GM23338 (cell line): ENCODE results near the gene KIFC3. TPM values are rescaled to one million over a fixed set of nuclear protein-coding genes. Genes with fewer than 3 reads are reported as not detected.

Experiments used
- ATAC-seq: fragments of 200-7000 bp; cut with Tn5 transposase; 3 replicates; pipeline ENCODE4 v1.9.1; 2020
- DNase-seq: peaks from one replicate; pipeline ENCODE4 v3.0.0-alpha.2; 2015; ENCODE audit warnings: low spot score
- H2AFZ ChIP-seq: fragments of 200-600 bp; sonication (generic); 2 replicates; pipeline ENCODE4 v1.8.0; 2016; ENCODE audit warnings: antibody characterized with exemption, mild to moderate bottlenecking, moderate library complexity
- H3F3A ChIP-seq: fragments of 200-600 bp; sonication (generic); replicated peaks from 2 replicates; pipeline ENCODE4 v1.8.0; 2017; ENCODE audit warnings: antibody characterized with exemption, mixed run types, low read depth
- H3K27ac ChIP-seq: fragments of 200-600 bp; sonication (generic); 2 replicates; pipeline ENCODE4 v1.6.1; 2016; ENCODE audit warnings: low read depth
- H3K27me3 ChIP-seq: fragments of 200-600 bp; sonication (generic); 2 replicates; pipeline ENCODE4 v1.8.0; 2016; ENCODE audit warnings: mild to moderate bottlenecking, mixed run types, moderate library complexity; ENCODE audit not compliant: insufficient read depth
- H3K36me3 ChIP-seq: fragments of 200-600 bp; sonication (generic); 2 replicates; pipeline ENCODE4 v1.8.0; 2016; ENCODE audit warnings: mild to moderate bottlenecking; ENCODE audit not compliant: insufficient read depth
- H3K4me1 ChIP-seq: fragments of 200-600 bp; sonication (generic); 2 replicates; pipeline ENCODE4 v1.8.0; 2016; ENCODE audit warnings: mild to moderate bottlenecking, moderate library complexity; ENCODE audit not compliant: insufficient read depth
- H3K4me2 ChIP-seq: fragments of 200-600 bp; sonication (generic); 2 replicates; pipeline ENCODE4 v1.7.1; 2017; ENCODE audit warnings: mixed run types
- H3K4me3 ChIP-seq: fragments of 200-600 bp; sonication (generic); 2 replicates; pipeline ENCODE4 v1.6.1; 2016; ENCODE audit warnings: mixed run types
- H3K79me2 ChIP-seq: fragments of 200-600 bp; sonication (generic); replicated peaks from 2 replicates; pipeline ENCODE4 v1.8.0; 2017; ENCODE audit warnings: mild to moderate bottlenecking; ENCODE audit not compliant: insufficient read depth
- H3K9me2 ChIP-seq: fragments of 200-600 bp; sonication (generic); 2 replicates; pipeline ENCODE4 v1.8.0; 2017; ENCODE audit not compliant: insufficient read depth
- H4K20me1 ChIP-seq: fragments of 200-600 bp; sonication (generic); replicated peaks from 2 replicates; pipeline ENCODE4 v1.8.0; 2017; ENCODE audit warnings: mild to moderate bottlenecking; ENCODE audit not compliant: insufficient read depth
- H3K27ac Mint-ChIP-seq: 2 replicates; pipeline ENCODE4 v1.8.0; 2020; ENCODE audit warnings: inconsistent platforms, mild to moderate bottlenecking, moderate library complexity, mixed read lengths
- H3K27me3 Mint-ChIP-seq: 3 replicates; pipeline ENCODE4 v1.8.0; 2022; ENCODE audit warnings: low read depth, mild to moderate bottlenecking, moderate library complexity, mixed read lengths, inconsistent platforms; ENCODE audit not compliant: insufficient read depth, poor library complexity
- H3K36me3 Mint-ChIP-seq: 3 replicates; pipeline ENCODE4 v1.8.0; 2021; ENCODE audit warnings: low read depth, mild to moderate bottlenecking, inconsistent platforms, moderate library complexity, mixed read lengths
- H3K4me1 Mint-ChIP-seq: 3 replicates; pipeline ENCODE4 v1.8.0; 2020; ENCODE audit warnings: mild to moderate bottlenecking, inconsistent platforms, mixed read lengths
- H3K4me3 Mint-ChIP-seq: 3 replicates; pipeline ENCODE4 v1.8.0; 2021; ENCODE audit warnings: moderate library complexity, mild to moderate bottlenecking, inconsistent platforms, mixed read lengths
- H3K9me3 Mint-ChIP-seq: 3 replicates; pipeline ENCODE4 v1.8.0; 2020; ENCODE audit warnings: moderate library complexity, mild to moderate bottlenecking, inconsistent platforms, mixed read lengths
- CREB1 ChIP-seq: fragments of 250-450 bp; sonication (Bioruptor Pico); IDR thresholded peaks from 2 replicates; pipeline ENCODE4 v1.5.0; 2020; ENCODE audit warnings: low read depth, mild to moderate bottlenecking, moderate library complexity
- CTCF ChIP-seq, 2 experiments: fragments of 200-600 bp in 1 of 2; sonication (generic) in 1 of 2; conservative IDR thresholded peaks; 2 replicates each; pipeline versions ENCODE4 v1.5.1 to v1.6.1; 2016 to 2017; ENCODE audit warnings: antibody characterized with exemption in 2 of 2, low read depth in 2 of 2, mild to moderate bottlenecking in 2 of 2, moderate library complexity in 1 of 2
- JUNB ChIP-seq: IDR thresholded peaks from one replicate; pipeline ENCODE4 v1.6.1; 2016; ENCODE audit warnings: antibody characterized with exemption; ENCODE audit not compliant: unreplicated experiment
- NANOG ChIP-seq: IDR thresholded peaks from 2 replicates; pipeline ENCODE4 v1.6.1; 2016; ENCODE audit warnings: antibody characterized with exemption, borderline replicate concordance
- POLR2AphosphoS5 ChIP-seq: IDR thresholded peaks from 2 replicates; pipeline ENCODE4 v1.6.1; 2016; ENCODE audit warnings: antibody characterized with exemption, low read depth
- ZNF114 ChIP-seq: fragments of 250-450 bp; sonication (Bioruptor Pico); IDR thresholded peaks from 2 replicates; pipeline ENCODE4 v1.5.0; 2020; ENCODE audit warnings: mild to moderate bottlenecking, moderate library complexity
- ZNF331 ChIP-seq: fragments of 250-450 bp; sonication (Bioruptor Pico); IDR thresholded peaks from 2 replicates; pipeline ENCODE4 v1.5.0; 2020; ENCODE audit warnings: low read depth, mild to moderate bottlenecking, moderate library complexity
- polyA plus RNA-seq: library from polyadenylated mRNA; unstranded; fragments of >200 nt; fragmentation: Nextera tagmentation; extraction: Ambion mirVana; gene quantifications from 2 replicates; pipeline ENCODE4 v1.2.1, GENCODE V29; 2016
- total RNA-seq: library from RNA; depleted of rRNA; stranded (reverse); fragments of >200 nt; shearing (Covaris generic); gene quantifications from 2 replicates; pipeline ENCODE4 v1.2.3, GENCODE V29; 2014
- TF ChIP-seq, protein P1 (sequence below): IDR thresholded peaks from one replicate; pipeline ENCODE4 v1.6.1; 2018; ENCODE audit warnings: antibody characterized with exemption; ENCODE audit not compliant: unreplicated experiment
- TF ChIP-seq, protein P2 (sequence below): IDR thresholded peaks from 2 replicates; pipeline ENCODE4 v1.6.1; 2016; ENCODE audit warnings: antibody characterized with exemption
- TF ChIP-seq, protein P3 (sequence below): fragments of 250-450 bp; sonication (Bioruptor Pico); IDR thresholded peaks from 2 replicates; pipeline ENCODE4 v1.5.0; 2020; ENCODE audit warnings: mild to moderate bottlenecking, moderate library complexity

KIFC3 gene
- total and polyA plus RNA-seq, 2 experiments from 2014 or later, result 4.4 to 12.5 TPM

GRCh38 chr16:57765160-57765728 is 37.0 kb downstream of the KIFC3 start (continued):
- TF ChIP-seq, protein P1, sequence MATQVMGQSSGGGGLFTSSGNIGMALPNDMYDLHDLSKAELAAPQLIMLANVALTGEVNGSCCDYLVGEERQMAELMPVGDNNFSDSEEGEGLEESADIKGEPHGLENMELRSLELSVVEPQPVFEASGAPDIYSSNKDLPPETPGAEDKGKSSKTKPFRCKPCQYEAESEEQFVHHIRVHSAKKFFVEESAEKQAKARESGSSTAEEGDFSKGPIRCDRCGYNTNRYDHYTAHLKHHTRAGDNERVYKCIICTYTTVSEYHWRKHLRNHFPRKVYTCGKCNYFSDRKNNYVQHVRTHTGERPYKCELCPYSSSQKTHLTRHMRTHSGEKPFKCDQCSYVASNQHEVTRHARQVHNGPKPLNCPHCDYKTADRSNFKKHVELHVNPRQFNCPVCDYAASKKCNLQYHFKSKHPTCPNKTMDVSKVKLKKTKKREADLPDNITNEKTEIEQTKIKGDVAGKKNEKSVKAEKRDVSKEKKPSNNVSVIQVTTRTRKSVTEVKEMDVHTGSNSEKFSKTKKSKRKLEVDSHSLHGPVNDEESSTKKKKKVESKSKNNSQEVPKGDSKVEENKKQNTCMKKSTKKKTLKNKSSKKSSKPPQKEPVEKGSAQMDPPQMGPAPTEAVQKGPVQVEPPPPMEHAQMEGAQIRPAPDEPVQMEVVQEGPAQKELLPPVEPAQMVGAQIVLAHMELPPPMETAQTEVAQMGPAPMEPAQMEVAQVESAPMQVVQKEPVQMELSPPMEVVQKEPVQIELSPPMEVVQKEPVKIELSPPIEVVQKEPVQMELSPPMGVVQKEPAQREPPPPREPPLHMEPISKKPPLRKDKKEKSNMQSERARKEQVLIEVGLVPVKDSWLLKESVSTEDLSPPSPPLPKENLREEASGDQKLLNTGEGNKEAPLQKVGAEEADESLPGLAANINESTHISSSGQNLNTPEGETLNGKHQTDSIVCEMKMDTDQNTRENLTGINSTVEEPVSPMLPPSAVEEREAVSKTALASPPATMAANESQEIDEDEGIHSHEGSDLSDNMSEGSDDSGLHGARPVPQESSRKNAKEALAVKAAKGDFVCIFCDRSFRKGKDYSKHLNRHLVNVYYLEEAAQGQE, result no peak

GRCh38 chr16:57764341-57765159 is 37.7 kb downstream of the KIFC3 start:
- H3F3A ChIP-seq, result no peaks in the 10 kb centered on the region
- no peak overlapping the region for H3K27ac ChIP-seq
- H3K9me3 Mint-ChIP-seq, result no peaks in the 10 kb centered on the region
- H3K36me3 Mint-ChIP-seq, result peaks cover 3% of the 10 kb centered on the region
- no peaks in the 10 kb centered on the region for H3K79me2 ChIP-seq
- no peaks in the 10 kb centered on the region; the same call in 1 of the 2 replicates for H3K4me1 ChIP-seq
- no peaks in the 10 kb centered on the region for H4K20me1 ChIP-seq
- TF ChIP-seq ZNF331 (CRISPR knock-in tag) (no peak), JUNB (no peak), ZNF114 (CRISPR knock-in tag) (no peak), CTCF (conservative IDR thresholded peaks at IDR 0.05; ENCODE audit: low read depth in 2 of 2) (no peak), NANOG (no peak), POLR2AphosphoS5 (no peak), CREB1 (CRISPR knock-in tag) (no peak)
- TF ChIP-seq, protein P2, sequence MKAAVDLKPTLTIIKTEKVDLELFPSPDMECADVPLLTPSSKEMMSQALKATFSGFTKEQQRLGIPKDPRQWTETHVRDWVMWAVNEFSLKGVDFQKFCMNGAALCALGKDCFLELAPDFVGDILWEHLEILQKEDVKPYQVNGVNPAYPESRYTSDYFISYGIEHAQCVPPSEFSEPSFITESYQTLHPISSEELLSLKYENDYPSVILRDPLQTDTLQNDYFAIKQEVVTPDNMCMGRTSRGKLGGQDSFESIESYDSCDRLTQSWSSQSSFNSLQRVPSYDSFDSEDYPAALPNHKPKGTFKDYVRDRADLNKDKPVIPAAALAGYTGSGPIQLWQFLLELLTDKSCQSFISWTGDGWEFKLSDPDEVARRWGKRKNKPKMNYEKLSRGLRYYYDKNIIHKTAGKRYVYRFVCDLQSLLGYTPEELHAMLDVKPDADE, result no peak
- TF ChIP-seq, protein P3, sequence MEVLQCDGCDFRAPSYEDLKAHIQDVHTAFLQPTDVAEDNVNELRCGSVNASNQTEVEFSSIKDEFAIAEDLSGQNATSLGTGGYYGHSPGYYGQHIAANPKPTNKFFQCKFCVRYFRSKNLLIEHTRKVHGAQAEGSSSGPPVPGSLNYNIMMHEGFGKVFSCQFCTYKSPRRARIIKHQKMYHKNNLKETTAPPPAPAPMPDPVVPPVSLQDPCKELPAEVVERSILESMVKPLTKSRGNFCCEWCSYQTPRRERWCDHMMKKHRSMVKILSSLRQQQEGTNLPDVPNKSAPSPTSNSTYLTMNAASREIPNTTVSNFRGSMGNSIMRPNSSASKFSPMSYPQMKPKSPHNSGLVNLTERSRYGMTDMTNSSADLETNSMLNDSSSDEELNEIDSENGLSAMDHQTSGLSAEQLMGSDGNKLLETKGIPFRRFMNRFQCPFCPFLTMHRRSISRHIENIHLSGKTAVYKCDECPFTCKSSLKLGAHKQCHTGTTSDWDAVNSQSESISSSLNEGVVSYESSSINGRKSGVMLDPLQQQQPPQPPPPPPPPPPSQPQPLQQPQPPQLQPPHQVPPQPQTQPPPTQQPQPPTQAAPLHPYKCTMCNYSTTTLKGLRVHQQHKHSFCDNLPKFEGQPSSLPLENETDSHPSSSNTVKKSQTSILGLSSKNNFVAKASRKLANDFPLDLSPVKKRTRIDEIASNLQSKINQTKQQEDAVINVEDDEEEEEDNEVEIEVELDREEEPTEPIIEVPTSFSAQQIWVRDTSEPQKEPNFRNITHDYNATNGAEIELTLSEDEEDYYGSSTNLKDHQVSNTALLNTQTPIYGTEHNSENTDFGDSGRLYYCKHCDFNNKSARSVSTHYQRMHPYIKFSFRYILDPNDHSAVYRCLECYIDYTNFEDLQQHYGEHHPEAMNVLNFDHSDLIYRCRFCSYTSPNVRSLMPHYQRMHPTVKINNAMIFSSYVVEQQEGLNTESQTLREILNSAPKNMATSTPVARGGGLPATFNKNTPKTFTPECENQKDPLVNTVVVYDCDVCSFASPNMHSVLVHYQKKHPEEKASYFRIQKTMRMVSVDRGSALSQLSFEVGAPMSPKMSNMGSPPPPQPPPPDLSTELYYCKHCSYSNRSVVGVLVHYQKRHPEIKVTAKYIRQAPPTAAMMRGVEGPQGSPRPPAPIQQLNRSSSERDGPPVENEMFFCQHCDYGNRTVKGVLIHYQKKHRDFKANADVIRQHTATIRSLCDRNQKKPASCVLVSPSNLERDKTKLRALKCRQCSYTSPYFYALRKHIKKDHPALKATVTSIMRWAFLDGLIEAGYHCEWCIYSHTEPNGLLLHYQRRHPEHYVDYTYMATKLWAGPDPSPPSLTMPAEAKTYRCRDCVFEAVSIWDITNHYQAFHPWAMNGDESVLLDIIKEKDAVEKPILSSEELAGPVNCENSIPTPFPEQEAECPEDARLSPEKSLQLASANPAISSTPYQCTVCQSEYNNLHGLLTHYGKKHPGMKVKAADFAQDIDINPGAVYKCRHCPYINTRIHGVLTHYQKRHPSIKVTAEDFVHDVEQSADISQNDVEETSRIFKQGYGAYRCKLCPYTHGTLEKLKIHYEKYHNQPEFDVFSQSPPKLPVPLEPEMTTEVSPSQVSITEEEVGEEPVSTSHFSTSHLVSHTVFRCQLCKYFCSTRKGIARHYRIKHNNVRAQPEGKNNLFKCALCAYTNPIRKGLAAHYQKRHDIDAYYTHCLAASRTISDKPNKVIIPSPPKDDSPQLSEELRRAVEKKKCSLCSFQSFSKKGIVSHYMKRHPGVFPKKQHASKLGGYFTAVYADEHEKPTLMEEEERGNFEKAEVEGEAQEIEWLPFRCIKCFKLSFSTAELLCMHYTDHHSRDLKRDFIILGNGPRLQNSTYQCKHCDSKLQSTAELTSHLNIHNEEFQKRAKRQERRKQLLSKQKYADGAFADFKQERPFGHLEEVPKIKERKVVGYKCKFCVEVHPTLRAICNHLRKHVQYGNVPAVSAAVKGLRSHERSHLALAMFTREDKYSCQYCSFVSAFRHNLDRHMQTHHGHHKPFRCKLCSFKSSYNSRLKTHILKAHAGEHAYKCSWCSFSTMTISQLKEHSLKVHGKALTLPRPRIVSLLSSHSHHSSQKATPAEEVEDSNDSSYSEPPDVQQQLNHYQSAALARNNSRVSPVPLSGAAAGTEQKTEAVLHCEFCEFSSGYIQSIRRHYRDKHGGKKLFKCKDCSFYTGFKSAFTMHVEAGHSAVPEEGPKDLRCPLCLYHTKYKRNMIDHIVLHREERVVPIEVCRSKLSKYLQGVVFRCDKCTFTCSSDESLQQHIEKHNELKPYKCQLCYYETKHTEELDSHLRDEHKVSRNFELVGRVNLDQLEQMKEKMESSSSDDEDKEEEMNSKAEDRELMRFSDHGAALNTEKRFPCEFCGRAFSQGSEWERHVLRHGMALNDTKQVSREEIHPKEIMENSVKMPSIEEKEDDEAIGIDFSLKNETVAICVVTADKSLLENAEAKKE (CRISPR knock-in tag), result no peak
- DNase-seq (peak; percentile 93), ATAC-seq (peak; percentile 77)
- H3K4me3 ChIP-seq, result no peak overlapping the region
- no peaks in the 10 kb centered on the region for H3K36me3 ChIP-seq
- H2AFZ ChIP-seq, result no peak overlapping the region
- H3K27me3 ChIP-seq, result no peaks in the 10 kb centered on the region
- no peak overlapping the region for H3K27ac Mint-ChIP-seq
- H3K27me3 Mint-ChIP-seq, result peaks cover 21% of the 10 kb centered on the region
- no peak overlapping the region for H3K4me2 ChIP-seq
- no peaks in the 10 kb centered on the region for H3K9me2 ChIP-seq
- peaks cover 29% of the 10 kb centered on the region for H3K4me1 Mint-ChIP-seq
- H3K4me3 Mint-ChIP-seq, result no peak overlapping the region
